Tibial artery (tissue), 4 donors: ENCODE data around the gene SCN4A.
"Not testable (repeated sequence)": the region's sequence is repeated elsewhere in the genome, so short reads cannot be mapped to it uniquely, and the experiment has no call there.

Experiments
- DNase-seq, 2 donors: peaks; one replicate each; pipeline ENCODE4 v3.0.0-alpha.2; 2019
- H3K27ac ChIP-seq, 2 donors: fragments of 200-600 bp; sonication (generic) in 1 of 2; 1 replicate in 1 of 2; 2 replicates in 1 of 2; pipeline ENCODE4 v1.5.1; 2018 to 2019; ENCODE audit warnings: mild to moderate bottlenecking in 1 of 2
- H3K27me3 ChIP-seq, 2 donors: fragments of 200-600 bp; sonication (generic) in 1 of 2; one replicate each; pipeline versions ENCODE4 v1.5.1 to v1.6.0; 2016 to 2019
- H3K36me3 ChIP-seq, 3 donors: fragments of 200-600 bp; sonication (generic) in 2 of 3; one replicate each; pipeline ENCODE4 v1.5.1; 2016 to 2019; ENCODE audit warnings: mild to moderate bottlenecking in 2 of 3
- H3K4me1 ChIP-seq, 4 donors: fragments of 200-600 bp; sonication (generic) in 2 of 4; 1 replicate in 3 of 4; 2 replicates in 1 of 4; pipeline ENCODE4 v1.5.1; 2016 to 2019
- H3K4me3 ChIP-seq, 2 donors: fragments of 200-600 bp; sonication (generic) in 1 of 2; 1 replicate in 1 of 2; 2 replicates in 1 of 2; pipeline ENCODE4 v1.5.1; 2018 to 2019; ENCODE audit warnings: mild to moderate bottlenecking in 2 of 2
- H3K9me3 ChIP-seq, 3 donors: fragments of 200-600 bp; sonication (generic) in 1 of 3; one replicate each; pipeline ENCODE4 v1.5.1; 2016 to 2019
- intact Hi-C: fragments of 100-400 bp; cut with DNase I; formaldehyde crosslinking; loops from one replicate; pipeline ENCODE4 v1.15.0; 2023; ENCODE audit warnings: low total_unique reads
- TF ChIP-seq, protein P1 (sequence below), 2 experiments: fragments of 200-600 bp in 1 of 2; fragments of 450-650 bp in 1 of 2; IDR thresholded peaks; one replicate each; pipeline ENCODE4 v1.5.1; 2017 to 2019; ENCODE audit warnings: antibody characterized with exemption in 2 of 2, mild to moderate bottlenecking in 1 of 2, moderate library complexity in 1 of 2

SCN4A gene

DNA sequence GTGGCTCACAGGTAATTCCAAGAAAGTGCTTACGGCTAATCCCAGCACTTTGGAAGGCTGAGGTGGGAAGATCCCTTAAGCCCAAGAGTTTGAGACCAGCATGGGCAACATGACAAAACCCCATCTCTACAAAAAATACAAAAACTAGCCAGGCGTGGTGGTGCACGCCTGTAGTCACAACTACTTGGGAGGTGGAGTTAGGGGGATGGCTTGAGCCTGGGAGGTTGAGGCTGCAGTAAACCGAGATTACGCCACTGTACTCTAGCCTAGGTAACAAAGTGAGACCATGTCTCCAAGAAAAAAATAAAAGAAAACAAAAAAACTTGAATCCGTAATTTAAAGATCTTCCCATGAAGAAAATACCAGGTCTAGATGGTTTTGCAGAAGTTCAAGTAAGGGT lies 42.7 kb upstream of the SCN4A start:
- Histone ChIP-seq H3K36me3 (no peaks in the 10 kb centered on the region), H3K27ac (no peak overlapping the region), H3K27me3 (peaks cover 0 to 3% of the 10 kb centered on the region in 2 donors), H3K9me3 (no peaks in the 10 kb centered on the region), H3K4me1 (no peaks in the 10 kb centered on the region), H3K4me3 (no peak overlapping the region)
- intact Hi-C loops = no loop called here
- TF ChIP-seq, protein P1, sequence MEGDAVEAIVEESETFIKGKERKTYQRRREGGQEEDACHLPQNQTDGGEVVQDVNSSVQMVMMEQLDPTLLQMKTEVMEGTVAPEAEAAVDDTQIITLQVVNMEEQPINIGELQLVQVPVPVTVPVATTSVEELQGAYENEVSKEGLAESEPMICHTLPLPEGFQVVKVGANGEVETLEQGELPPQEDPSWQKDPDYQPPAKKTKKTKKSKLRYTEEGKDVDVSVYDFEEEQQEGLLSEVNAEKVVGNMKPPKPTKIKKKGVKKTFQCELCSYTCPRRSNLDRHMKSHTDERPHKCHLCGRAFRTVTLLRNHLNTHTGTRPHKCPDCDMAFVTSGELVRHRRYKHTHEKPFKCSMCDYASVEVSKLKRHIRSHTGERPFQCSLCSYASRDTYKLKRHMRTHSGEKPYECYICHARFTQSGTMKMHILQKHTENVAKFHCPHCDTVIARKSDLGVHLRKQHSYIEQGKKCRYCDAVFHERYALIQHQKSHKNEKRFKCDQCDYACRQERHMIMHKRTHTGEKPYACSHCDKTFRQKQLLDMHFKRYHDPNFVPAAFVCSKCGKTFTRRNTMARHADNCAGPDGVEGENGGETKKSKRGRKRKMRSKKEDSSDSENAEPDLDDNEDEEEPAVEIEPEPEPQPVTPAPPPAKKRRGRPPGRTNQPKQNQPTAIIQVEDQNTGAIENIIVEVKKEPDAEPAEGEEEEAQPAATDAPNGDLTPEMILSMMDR (IDR thresholded peaks at IDR 0.05) = no peak
- no peak for DNase-seq

DNA sequence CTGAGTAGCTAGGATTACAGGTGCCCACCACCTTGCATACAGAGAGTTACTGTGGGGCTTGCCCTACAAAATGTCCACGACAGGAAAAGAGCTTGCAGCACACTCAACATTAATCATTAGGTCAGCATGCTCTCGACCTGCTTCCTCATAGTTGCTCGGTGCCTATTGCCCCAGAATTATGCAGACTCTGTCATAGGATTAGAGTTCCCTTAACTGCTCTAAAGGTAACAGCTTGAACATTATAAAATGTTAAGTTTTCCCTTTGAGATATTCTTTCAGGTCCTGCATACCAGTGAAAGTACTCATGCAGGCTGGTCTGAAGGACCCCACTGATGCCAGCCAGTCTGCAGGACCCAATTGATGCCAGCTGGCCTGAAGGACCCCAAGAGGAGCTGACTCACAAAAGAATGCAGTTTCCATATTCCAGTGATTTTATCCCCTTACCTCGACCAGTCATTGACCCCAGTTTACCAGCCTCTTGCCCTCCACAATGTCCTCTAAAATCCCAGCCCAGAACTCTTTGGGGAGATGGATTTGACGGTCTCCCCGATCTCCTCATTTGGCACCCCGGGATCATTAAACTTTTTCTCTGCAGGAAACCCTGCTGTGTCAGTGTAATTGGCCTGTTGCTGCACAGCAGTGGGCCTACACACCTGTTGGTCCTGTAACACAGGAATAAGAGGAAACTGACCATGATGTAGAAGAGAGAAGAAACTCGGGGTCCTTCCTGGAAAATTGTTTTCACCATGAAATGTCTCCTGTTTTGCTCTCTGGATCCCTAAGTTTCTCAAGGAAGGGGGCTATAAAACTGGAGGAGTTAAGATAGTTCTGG lies 37.1 kb upstream of the SCN4A start:
- intact Hi-C loops = no loop called here
- TF ChIP-seq, protein P1 (IDR thresholded peaks at IDR 0.05) = no peak
- no peaks in the 10 kb centered on the region for H3K36me3 ChIP-seq
- no peak overlapping the region for H3K27ac ChIP-seq
- H3K4me3 ChIP-seq = no peak overlapping the region
- H3K4me1 ChIP-seq = peaks cover 0 to 8% (median 0%) of the 10 kb centered on the region in 4 donors
- H3K27me3 ChIP-seq = peaks cover 0 to 17% of the 10 kb centered on the region in 2 donors
- no peaks in the 10 kb centered on the region for H3K9me3 ChIP-seq
- no peak for DNase-seq

DNA sequence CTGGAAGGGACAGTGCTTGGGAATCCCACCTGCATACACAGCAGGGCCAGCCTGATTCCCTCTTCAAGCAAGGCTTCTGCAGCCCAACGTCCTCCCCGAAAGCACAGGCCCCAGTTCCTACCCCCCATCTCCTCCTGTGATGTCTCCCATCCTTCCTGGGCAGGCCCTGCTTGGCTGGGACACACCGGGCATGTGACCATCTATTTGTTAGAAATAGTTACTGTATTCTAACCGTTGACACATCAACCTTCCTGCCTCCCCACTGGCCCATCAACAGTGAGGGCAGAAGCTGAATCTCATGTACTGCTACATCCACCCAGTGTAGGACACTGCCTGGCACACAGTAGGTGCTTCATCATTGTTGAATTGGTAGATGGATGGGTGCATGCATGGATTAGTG lies 36.1 kb upstream of the SCN4A start:
- TF ChIP-seq, protein P1 (IDR thresholded peaks at IDR 0.05) = no peak
- H3K36me3 ChIP-seq = no peaks in the 10 kb centered on the region
- H3K4me3 ChIP-seq = no peak overlapping the region
- H3K27me3 ChIP-seq = peaks cover 0 to 17% of the 10 kb centered on the region in 2 donors
- intact Hi-C loops = no loop called here
- H3K27ac ChIP-seq = no peak overlapping the region
- no peaks in the 10 kb centered on the region for H3K9me3 ChIP-seq
- H3K4me1 ChIP-seq = peaks cover 0 to 8% (median 0%) of the 10 kb centered on the region in 4 donors
- no peak for DNase-seq

DNA sequence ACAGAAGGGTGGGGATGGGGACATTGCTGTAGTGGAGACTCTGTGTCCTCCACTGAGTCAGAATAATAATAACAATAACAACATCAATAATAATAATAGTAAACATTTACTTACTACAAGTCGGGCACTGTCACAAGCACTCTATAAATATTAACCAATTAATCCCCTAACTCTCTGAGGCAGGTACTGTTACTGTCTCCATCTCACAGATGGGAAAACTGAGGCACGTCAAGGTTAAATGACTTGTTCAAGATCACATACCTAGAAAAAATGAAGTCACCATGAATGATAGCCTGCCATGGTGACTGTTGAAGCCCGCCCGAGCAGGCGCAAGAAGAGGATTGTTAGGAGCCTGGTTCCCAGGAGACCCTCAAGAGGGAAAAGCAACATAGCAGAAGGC lies 35.6 kb upstream of the SCN4A start:
- intact Hi-C loops = no loop called here
- peaks cover 0 to 8% (median 0%) of the 10 kb centered on the region in 4 donors for H3K4me1 ChIP-seq
- no peak overlapping the region for H3K27ac ChIP-seq
- H3K4me3 ChIP-seq = no peak overlapping the region
- H3K36me3 ChIP-seq = no peaks in the 10 kb centered on the region
- DNase-seq = no peak
- TF ChIP-seq, protein P1 (IDR thresholded peaks at IDR 0.05) = no peak
- H3K9me3 ChIP-seq = no peaks in the 10 kb centered on the region
- peaks cover 0 to 17% of the 10 kb centered on the region in 2 donors for H3K27me3 ChIP-seq

DNA sequence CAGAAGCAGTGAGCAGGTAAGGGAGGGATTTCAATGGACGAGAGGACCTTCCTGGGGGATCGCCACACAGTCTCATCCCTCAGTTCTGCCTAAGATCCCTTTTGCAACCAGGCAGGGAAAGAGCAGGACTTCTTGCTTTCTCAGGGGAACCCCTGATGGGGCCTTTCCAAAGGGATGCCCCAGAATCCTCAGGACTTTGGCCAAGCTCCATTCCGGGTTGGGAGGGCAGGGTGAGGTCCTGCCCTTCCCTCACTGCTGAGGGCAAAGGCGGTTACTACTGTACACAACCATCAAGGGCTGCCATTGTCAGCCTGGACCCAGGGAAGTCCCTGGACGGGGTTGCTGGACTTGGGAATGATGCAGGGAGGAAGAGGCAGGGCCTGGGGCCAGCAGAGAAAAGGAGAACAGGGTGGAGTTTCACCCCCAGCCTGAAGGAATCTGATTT lies 35.1 kb upstream of the SCN4A start:
- H3K9me3 ChIP-seq = no peaks in the 10 kb centered on the region
- peaks cover 0 to 17% of the 10 kb centered on the region in 2 donors for H3K27me3 ChIP-seq
- DNase-seq = peak in 1 of 2 donors; percentile 62
- H3K27ac ChIP-seq = no peak overlapping the region
- H3K36me3 ChIP-seq = no peaks in the 10 kb centered on the region
- TF ChIP-seq, protein P1 (IDR thresholded peaks at IDR 0.05) = no peak
- intact Hi-C loops = no loop called here
- H3K4me1 ChIP-seq = peaks cover 0 to 8% (median 0%) of the 10 kb centered on the region in 4 donors
- H3K4me3 ChIP-seq = no peak overlapping the region

DNA sequence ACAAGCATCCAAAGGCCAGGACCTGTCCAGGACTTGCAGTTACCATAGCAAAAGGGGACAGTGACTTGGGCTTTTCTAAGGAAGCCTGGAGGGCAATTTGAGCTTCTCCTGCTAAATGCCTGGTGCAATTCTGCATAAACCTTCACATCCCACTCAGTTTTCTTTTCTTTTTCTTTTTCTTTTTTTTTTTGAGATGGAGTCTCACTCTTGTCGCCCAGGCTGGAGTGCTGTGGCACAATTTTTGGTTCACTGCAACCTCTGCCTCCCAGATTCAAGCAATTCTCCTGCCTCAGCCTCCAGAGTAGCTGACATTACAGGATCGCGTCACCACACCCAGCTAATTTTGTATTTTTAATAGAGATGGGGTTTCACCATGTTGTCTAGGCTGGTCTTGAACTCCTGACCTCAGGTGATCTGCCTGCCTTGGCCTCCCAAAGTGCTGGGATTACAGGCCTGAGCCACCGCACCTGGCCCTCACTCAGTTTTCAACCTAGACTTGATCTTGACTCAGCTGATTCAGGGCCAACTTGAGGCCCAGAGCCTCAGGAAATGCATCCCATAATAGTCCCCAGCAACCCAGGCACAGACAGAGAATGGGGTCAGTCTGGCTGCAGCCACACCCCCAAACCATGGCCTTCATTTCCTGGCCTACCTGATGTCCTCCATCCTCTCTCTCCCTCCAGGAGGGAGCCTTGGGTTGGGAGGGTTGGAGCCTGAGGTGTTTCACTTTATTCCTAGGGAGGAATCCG lies 34.5 kb upstream of the SCN4A start:
- intact Hi-C loops, H3K27ac ChIP-seq, H3K9me3 ChIP-seq, H3K4me1 ChIP-seq, H3K4me3 ChIP-seq, H3K36me3 ChIP-seq: not testable (repeated sequence)
- peaks cover 0 to 21% of the 10 kb centered on the region in 2 donors for H3K27me3 ChIP-seq
- DNase-seq = peak in 1 of 2 donors; percentile 7
